MM.1S (cell line): ENCODE data around the gene SORCS2.

ENCODE experiments used
- EZH2 ChIP-seq: fragments of 300-600 bp; sonication (generic); optimal IDR thresholded peaks from 2 replicates; pipeline ENCODE3; 2017; ENCODE audit warnings: low read depth, mild to moderate bottlenecking, antibody characterized with exemption, low read length, mixed read lengths
- EZH2phosphoT487 ChIP-seq: fragments of 300-600 bp; sonication (generic); IDR thresholded peaks from 2 replicates; pipeline ENCODE4 v1.6.1; 2018; ENCODE audit warnings: antibody characterized with exemption, low read length
- TF ChIP-seq, protein P1 (sequence below): fragments of 300-600 bp; sonication (generic); IDR thresholded peaks from 2 replicates; pipeline ENCODE4 v1.5.1; 2016; ENCODE audit warnings: antibody characterized with exemption, low read length, mixed read lengths

DNA sequence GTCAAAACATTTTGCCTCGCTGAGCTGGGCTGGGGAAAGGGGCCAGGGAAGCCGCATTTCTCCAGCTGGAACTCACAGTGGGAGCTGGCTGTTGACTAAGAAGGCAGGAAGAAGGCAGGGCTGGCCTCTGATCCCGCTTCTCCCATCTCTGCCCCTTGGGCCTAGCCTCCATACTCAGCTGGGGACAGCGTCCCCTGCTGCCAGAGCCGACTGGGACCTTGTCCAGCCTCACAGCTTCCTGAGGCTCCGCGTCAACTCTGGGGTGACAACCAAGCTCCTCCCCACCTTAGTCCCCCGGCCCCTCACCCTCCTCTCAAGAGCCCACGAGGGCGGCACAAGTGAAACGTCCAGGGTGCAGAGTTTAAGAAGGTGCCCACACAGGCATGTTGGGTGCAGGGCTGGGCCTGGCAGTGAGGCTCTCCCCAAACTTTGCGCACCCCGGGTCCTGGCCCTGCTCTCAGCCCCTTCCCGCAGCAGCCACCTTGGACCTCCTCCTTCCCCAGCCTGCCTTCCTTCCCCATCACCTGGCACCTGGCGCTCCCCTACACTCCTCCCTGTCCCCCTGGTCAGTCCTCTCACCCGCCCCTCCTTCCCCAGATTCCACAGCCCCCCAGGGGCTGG lies 141.6 kb downstream of the SORCS2 start:
- no peak for TF ChIP-seq EZH2
- TF ChIP-seq, protein P1, sequence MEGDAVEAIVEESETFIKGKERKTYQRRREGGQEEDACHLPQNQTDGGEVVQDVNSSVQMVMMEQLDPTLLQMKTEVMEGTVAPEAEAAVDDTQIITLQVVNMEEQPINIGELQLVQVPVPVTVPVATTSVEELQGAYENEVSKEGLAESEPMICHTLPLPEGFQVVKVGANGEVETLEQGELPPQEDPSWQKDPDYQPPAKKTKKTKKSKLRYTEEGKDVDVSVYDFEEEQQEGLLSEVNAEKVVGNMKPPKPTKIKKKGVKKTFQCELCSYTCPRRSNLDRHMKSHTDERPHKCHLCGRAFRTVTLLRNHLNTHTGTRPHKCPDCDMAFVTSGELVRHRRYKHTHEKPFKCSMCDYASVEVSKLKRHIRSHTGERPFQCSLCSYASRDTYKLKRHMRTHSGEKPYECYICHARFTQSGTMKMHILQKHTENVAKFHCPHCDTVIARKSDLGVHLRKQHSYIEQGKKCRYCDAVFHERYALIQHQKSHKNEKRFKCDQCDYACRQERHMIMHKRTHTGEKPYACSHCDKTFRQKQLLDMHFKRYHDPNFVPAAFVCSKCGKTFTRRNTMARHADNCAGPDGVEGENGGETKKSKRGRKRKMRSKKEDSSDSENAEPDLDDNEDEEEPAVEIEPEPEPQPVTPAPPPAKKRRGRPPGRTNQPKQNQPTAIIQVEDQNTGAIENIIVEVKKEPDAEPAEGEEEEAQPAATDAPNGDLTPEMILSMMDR = no peak
- TF ChIP-seq EZH2phosphoT487 = no peak
